ENCODE results near the gene STMND1.
A peak's percentile ranks its signal among the peaks of the same experiment; 100 is the strongest.

STMND1 gene

DNA sequence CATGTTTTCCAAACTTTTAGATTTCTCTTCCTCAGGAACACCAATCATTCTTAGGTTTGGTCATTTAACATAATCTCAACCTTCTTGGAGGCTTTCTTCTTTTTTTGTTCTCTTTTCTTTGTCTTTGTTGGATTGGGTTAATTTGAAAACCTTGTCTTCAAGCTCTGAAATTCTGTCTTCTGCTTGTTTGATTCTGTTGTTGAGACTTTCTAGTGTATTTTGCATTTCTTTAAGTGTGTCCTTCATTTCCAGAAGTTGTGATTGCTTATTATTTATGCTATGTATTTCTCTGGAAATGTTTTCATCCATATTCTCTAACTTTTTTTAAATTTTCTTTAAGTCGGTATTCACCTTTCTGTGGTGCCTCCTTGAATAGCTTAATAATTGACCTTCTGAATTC, 42.2 kb downstream of the STMND1 start:
- DNase-seq (ENCODE audit: low read depth), result no peak
- no peak for TF ChIP-seq CTCF (IDR thresholded peaks at IDR 0.05; ENCODE audit: low read length, missing control alignments)
- no peak overlapping the region for H3K4me3 ChIP-seq (replicated peaks; ENCODE audit: low read depth, low read length)

- TF ChIP-seq CTCF (IDR thresholded peaks at IDR 0.05; ENCODE audit: low read length, missing control alignments), result no peak
- H3K4me3 ChIP-seq (replicated peaks; ENCODE audit: low read depth, low read length), result no peak overlapping the region
Measured at GRCh38 chr6:17149571-17149970, 47.7 kb downstream of the STMND1 start.

DNA sequence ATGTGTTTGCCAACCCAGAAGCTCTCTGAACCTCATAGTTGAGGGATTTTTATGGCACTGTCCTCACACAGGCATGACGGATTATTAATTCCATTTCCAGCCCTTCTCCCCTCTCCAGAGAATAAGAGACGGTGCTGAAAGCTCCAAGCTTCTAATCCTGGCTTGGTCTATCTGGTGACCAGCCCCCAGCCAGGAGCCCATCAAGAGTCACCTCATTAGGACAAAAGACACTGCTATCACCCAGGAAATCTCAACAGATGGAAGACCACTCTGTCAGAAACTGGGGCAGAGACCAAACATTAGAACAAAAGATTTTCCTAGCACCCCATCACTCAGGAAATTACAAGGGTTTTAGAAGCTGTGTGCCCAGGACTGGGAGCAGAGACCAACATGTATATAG, 48.2 kb downstream of the STMND1 start:
- H3K4me3 ChIP-seq (replicated peaks; ENCODE audit: low read depth, low read length), result no peak overlapping the region
- TF ChIP-seq CTCF (IDR thresholded peaks at IDR 0.05; ENCODE audit: low read length, missing control alignments), result no peak
- no peak for DNase-seq (ENCODE audit: low read depth)

More at GRCh38 chr6:17149571-17149970, 47.7 kb downstream of the STMND1 start:
- DNase-seq (ENCODE audit: low read depth), result no peak

DNA sequence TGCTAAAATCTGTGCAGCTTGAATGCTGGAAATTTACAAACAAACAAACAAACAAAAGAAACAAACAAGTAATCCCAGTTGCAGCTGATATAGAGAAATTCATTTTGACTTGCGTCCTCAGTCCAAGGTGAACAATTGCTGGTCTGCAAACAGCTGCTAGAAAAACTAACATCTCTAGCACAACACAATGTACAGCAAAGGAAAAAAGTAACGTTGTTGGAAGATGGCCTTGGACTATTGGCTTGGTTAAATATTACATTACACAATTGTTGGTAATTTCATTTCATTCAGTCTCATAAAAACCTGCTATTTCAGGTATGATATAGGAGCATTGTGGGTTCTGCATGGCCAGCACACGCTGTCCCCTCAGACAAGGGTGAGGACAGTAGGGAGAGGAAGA, 50.0 kb downstream of the STMND1 start:
- TF ChIP-seq CTCF (IDR thresholded peaks at IDR 0.05; ENCODE audit: low read length, missing control alignments), result no peak
- no peak overlapping the region for H3K4me3 ChIP-seq (replicated peaks; ENCODE audit: low read depth, low read length)
- no peak for DNase-seq (ENCODE audit: low read depth)

DNA sequence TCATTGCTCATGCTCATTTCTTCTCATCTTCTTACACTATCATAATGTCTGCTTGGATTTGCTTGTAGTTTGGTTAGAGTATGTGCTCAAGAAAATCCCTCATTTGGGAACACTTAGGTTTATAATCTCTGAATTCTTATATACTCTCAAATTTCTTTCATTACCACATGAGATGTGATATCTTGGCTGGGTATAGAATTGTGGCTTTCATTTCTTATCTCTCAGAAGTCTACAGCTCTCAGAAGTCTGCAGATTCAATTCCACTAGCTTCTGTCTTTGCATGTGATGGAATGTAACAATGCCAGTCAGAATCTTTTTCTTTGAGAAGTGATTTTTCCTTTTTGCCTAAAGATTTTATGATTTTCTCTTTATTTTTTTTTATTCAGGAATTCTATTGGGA, 50.9 kb downstream of the STMND1 start:
- no peak for TF ChIP-seq CTCF (IDR thresholded peaks at IDR 0.05; ENCODE audit: low read length, missing control alignments)
- no peak for DNase-seq (ENCODE audit: low read depth)
- H3K4me3 ChIP-seq (replicated peaks; ENCODE audit: low read depth, low read length), result no peak overlapping the region

DNA sequence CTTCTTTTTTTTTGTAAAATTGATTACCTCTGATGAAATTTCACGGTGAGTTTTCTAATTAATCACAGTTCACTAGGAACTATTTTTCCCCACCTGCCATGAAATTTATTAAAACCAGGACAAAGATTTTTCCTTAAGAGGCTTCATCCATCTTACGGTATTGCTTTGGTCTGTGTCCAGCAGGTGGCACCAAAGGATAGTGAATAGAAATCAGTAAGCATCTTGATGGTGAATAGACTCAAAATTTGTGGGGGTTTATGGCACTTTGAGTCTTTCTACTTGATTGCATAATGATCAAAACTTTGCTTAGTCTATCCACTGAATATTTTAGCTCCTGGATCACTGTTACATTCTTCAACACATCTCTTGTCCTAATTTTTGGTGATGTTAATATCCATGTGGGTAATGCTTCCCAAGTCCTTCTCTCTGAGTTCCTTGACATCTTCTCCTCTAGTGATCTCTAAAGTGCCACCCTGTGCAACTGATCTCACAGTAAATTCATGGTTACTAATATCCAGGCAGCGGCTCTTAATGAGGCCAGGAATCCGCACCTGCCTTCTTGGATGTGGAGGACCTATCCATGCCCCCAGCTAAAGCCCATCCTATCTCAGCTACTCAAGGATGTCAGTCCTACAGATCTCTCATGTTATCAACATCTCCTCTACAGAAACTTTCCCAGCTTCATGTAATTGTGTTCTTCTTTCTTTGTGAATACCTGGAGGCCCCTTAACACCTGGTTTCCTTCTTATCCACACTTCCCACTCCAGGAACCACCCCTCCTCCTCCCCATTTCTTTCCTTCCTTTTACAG, 54.5 kb downstream of the STMND1 start:
- peak; percentile 92 for DNase-seq (ENCODE audit: low read depth)
- peak; percentile 79 for TF ChIP-seq CTCF (IDR thresholded peaks at IDR 0.05; ENCODE audit: low read length, missing control alignments)
- no peak overlapping the region for H3K4me3 ChIP-seq (replicated peaks; ENCODE audit: low read depth, low read length)

GRCh38 chr6:17156966-17157365, 55.1 kb downstream of the STMND1 start:
- no peak for TF ChIP-seq CTCF (IDR thresholded peaks at IDR 0.05; ENCODE audit: low read length, missing control alignments)
- no peak for DNase-seq (ENCODE audit: low read depth)
- H3K4me3 ChIP-seq (replicated peaks; ENCODE audit: low read depth, low read length), result no peak overlapping the region

All from fibroblast of pulmonary artery (primary cell).